ENCODE measurements around the gene SLC26A9.

SLC26A9 gene

GRCh38 chr1:205972491-205973168 is 29.4 kb upstream of the SLC26A9 start:
- DNase-seq = no peak

GRCh38 chr1:205972081-205972480 is 28.8 kb upstream of the SLC26A9 start:
- DNase-seq = no peak

- no peak for DNase-seq
Observed at GRCh38 chr1:205971082-205971481, 27.8 kb upstream of the SLC26A9 start.

- no peak for DNase-seq
Observed at GRCh38 chr1:205970486-205970885, 27.2 kb upstream of the SLC26A9 start.

- DNase-seq = no peak
Observed at GRCh38 chr1:205969229-205969628, 26.0 kb upstream of the SLC26A9 start.

GRCh38 chr1:205967554-205968335 is 24.5 kb upstream of the SLC26A9 start:
- no peak for DNase-seq

GRCh38 chr1:205965036-205965884 is 22.0 kb upstream of the SLC26A9 start:
- no peak for DNase-seq

- no peak for DNase-seq
Observed at GRCh38 chr1:205963352-205964155, 20.3 kb upstream of the SLC26A9 start.

- DNase-seq = no peak
Observed at GRCh38 chr1:205962821-205963221, 19.6 kb upstream of the SLC26A9 start.

GRCh38 chr1:205961991-205962820 is 18.9 kb upstream of the SLC26A9 start:
- DNase-seq = no peak

- DNase-seq = no peak
Observed at GRCh38 chr1:205961405-205961804, 18.1 kb upstream of the SLC26A9 start.

GRCh38 chr1:205959789-205960188 is 16.5 kb upstream of the SLC26A9 start:
- no peak for DNase-seq

GRCh38 chr1:205955499-205955898 is 12.2 kb upstream of the SLC26A9 start:
- DNase-seq = no peak

- DNase-seq = no peak
Observed at GRCh38 chr1:205954819-205955404, 11.7 kb upstream of the SLC26A9 start.

- no peak for DNase-seq
Observed at GRCh38 chr1:205951746-205952145, 8.5 kb upstream of the SLC26A9 start.

- no peak for DNase-seq
Observed at GRCh38 chr1:205950826-205951549, 7.7 kb upstream of the SLC26A9 start.

- DNase-seq = no peak
Observed at GRCh38 chr1:205950280-205950679, 7.0 kb upstream of the SLC26A9 start.

GRCh38 chr1:205949753-205950152 is 6.5 kb upstream of the SLC26A9 start:
- no peak for DNase-seq

GRCh38 chr1:205948886-205949285 is 5.6 kb upstream of the SLC26A9 start:
- no peak for DNase-seq

- DNase-seq = no peak
Observed at GRCh38 chr1:205948039-205948438, 4.8 kb upstream of the SLC26A9 start.

GRCh38 chr1:205947024-205947423 is 3.8 kb upstream of the SLC26A9 start:
- no peak for DNase-seq

All from retina (tissue), 1 donor.